NCI-H82 treated with DMSO at 0.1 percent for 48 hours (cell line): Measurements from ENCODE around the gene HPSE2.

Experiments used
- DNase-seq: peaks from one replicate; lab custom pipeline; 2025; ENCODE audit not compliant: unreplicated experiment; lab: John Stamatoyannopoulos, UW

Gene HPSE2

GRCh38 chr10:98469001-98469931 lies 766.4 kb downstream of the HPSE2 start:
- DNase-seq = no peak

DNA sequence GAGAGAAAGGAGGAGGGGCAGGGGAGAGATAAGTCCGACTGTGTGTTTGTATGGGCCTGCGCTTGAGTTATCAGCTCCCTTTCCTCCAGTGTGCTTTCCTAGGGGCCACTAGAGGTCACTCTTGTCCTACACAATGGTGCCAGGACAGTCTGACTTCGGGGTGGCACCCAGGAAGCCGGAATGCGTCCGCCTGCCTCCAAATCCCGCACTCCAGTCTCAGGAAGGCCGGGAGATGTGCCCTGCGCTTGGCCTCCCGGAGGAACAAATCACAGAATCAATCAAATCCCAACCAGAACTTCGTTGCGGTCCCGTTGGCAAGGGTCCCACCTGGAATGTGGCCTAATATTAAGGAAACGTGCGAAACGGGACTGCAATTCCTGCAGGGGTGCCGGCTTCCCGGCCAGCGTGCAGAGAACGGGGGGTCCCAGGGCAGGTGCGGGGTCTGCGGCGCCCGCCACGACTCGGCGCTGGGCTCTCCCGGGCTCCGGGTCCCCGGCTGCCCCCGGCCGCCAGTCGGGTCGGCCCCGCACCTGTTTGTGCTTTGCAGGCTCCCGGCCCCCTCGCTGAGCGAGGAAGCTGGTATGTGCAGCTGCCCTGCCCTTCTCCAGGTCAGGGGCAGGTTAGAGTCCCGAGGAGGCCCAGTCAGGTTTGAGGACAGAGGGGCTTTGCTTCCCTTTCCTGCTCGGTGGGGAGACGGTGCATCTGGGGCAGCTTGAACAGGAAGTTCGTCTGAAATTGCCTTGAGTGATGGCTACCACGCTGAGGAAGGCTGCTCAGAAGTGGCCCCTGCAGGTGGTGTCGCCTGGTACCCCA lies 767.9 kb downstream of the HPSE2 start:
- DNase-seq = peak; percentile 46

DNA sequence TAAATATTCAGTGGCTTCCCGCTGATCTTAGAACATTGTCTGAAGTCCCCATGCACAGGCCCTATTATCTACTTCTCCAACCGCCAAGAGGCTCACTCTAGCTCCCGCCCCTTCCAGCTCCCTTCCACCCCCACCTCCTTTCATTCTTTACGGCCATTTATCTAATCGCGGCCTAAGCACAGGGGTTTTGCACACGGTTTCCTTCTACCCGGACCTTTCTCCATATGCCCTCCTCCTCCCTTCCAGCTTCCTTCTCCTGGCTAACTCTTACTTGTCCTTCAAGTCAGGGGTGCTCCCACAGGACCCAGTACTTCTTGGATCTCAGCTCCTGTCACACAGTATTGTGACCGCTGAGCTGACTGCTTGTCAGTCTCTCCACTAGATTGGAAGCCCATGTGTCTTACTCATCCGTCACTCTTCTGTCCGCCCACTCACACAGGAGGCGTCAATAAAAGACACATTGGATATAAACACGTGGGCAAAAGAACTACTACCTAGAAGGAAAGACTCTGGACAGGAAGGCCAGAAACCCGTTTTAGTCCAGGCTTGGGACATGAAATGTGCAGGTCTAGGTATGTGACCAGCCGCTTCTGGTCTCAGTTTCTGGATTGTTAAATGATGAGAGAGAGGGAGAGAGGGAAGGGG lies 768.7 kb downstream of the HPSE2 start:
- no peak for DNase-seq

DNA sequence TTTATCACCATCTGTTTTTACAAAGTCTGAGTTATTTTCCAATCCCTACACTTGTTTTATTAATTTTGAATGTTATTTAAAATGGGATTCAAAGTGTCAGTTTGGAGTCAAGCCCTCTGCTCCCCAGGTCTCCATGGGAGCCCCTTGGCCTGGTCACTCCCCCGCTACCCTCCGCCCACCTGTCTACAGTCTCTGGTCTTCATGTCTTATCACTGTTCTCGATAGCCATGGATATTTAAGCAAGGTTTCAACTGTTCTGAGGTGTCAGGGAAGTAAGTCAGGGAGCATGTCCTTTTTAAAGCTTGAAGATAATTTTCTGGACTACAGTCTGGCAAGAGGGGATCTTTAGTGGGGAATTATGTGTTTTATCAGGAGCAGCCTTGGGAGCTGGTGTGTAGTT lies 769.8 kb downstream of the HPSE2 start:
- DNase-seq = no peak

GRCh38 chr10:98463976-98464754 lies 771.5 kb downstream of the HPSE2 start:
- DNase-seq = no peak

DNA sequence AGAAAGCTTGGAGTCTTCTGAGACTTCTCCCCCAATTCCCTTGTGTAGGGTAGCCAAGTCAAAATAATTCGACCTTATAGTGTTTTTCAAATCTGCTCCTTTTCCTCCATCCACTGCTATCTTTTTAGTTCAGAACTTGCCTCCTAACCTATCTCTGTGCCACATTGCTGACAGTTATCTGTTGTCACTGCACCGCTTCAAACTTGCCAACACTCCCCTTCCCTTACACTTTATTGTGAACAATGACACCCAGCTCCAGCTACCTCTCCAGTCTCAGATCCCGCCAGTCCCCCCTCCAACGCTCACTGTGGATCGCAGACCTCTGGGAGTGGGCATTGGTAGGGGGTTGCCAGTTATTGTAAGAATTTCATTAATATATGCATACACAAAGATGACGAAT lies 772.6 kb downstream of the HPSE2 start:
- DNase-seq = no peak

- DNase-seq = no peak
Measured at GRCh38 chr10:98461500-98461842, 774.2 kb downstream of the HPSE2 start.

DNA sequence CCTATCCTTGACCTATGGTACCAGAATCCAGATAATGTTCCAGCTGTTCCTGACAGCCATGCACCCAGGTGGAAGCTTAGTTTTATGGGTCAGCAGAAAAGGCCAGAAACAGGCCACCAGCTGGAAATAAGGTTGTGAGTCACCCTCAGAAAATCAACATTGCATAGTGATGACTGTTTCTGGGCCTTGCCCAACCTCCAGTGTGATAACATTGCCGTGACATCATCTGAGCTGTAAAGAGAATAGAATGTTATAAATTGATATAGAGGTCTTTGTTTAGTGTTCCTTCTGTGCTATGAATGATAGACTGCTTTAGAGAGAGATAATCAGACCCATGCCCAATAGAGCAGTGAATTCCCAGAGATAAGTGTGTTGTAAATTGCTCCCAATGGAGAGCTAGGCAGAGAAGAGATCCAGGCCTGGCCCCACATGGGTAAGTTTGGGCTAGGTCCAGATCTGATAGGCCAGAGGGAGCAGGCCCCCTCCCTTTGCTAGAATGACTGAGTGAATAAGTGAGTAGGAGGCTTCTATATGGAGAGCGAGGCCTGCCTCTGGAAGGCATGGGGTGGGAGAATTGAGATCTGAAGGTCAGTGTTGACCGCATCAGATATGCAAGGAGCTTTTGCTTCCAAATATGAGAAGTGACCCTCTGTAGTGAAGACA lies 774.7 kb downstream of the HPSE2 start:
- DNase-seq = no peak

DNA sequence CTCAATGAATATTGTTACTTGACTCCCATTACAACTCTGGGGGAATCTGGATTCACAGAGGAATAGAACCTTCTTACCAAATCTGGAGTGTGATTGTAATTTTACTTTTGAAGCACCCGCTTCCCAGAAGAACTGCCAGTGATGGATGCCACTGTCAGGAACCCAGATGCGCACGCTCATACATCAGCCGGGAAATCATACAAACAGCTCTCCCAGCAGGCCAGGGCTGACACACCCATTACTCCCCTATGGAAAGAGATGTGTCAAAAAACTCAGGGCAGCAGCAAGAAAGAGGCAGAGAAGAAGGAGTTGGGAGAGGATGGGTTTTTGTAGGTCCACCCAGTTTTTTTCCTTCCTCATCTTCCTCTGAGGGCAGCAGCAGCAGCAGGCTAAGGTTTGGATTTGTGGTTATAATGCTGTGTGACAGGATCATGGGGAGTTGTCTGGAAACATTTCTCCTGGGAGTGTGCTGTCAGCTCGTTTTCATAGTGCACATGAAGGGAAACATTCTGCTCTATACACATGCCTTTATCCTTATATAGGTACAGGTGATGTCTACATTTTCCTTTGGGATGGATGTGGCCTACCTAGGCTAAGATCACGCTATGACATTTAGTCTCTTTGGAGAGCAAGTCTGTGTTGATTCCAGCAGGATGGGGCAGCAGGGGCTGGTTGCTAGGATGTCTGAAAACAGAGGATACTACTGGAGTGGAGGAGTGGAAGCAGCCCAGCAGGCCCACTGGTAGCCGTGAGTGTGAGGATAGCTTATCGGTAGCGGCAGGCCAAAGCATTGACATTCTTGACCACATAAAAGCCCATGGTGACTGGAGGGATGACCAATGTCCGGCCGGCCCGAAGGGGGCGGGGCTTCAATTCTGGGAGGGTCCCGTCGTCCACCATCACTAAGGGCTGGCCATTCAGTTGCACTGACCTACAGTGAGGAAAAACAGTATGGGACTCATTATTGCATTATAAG lies 776.6 kb downstream of the HPSE2 start:
- no peak for DNase-seq

- no peak for DNase-seq
Measured at GRCh38 chr10:98457721-98458120, 777.9 kb downstream of the HPSE2 start.

GRCh38 chr10:98456686-98457482 lies 778.8 kb downstream of the HPSE2 start:
- no peak for DNase-seq

GRCh38 chr10:98456043-98456570 lies 779.5 kb downstream of the HPSE2 start:
- DNase-seq = no peak

- DNase-seq = no peak
Measured at GRCh38 chr10:98453729-98454128, 781.9 kb downstream of the HPSE2 start.

GRCh38 chr10:98450618-98451017 lies 785.0 kb downstream of the HPSE2 start:
- DNase-seq = no peak

- DNase-seq = no peak
Measured at GRCh38 chr10:98449287-98449686, 786.4 kb downstream of the HPSE2 start.

- no peak for DNase-seq
Measured at GRCh38 chr10:98446661-98447221, 788.9 kb downstream of the HPSE2 start, which contains the start of gene HPS1. Gene HPS1 (minus strand): TSS chr10:98446935. CDS start chr10:98443240, 3,695 bp downstream.

GRCh38 chr10:98446151-98446660 lies 789.4 kb downstream of the HPSE2 start:
- no peak for DNase-seq
